GM12801 (cell line): Measurements from ENCODE around the gene EFNA5.

ENCODE experiments used
- TF ChIP-seq, protein P1 (sequence below): IDR thresholded peaks from one replicate; pipeline ENCODE4 v1.5.1; 2011; ENCODE audit warnings: control low read depth; ENCODE audit not compliant: insufficient read length; ENCODE audit errors: extremely low read depth

Gene EFNA5

DNA sequence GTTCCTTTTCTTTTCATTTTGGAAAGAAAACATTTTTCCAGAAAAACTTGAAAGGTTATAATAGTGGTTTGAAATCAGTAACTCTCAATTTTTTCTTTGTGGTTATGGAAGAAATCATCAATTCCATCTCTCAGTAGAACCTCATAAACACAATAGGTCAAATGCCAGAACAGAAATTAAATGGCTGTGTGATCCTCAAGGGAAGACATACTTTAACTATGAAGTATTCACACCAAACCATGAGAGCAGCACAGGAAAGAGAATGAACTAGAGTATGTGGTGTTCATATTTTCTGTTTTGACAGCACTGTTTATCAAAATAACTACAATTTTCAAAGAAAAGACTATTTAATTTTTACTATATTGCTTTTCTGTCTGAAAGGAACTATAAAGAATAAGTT, 29.7 kb upstream of the EFNA5 start:
- TF ChIP-seq, protein P1, sequence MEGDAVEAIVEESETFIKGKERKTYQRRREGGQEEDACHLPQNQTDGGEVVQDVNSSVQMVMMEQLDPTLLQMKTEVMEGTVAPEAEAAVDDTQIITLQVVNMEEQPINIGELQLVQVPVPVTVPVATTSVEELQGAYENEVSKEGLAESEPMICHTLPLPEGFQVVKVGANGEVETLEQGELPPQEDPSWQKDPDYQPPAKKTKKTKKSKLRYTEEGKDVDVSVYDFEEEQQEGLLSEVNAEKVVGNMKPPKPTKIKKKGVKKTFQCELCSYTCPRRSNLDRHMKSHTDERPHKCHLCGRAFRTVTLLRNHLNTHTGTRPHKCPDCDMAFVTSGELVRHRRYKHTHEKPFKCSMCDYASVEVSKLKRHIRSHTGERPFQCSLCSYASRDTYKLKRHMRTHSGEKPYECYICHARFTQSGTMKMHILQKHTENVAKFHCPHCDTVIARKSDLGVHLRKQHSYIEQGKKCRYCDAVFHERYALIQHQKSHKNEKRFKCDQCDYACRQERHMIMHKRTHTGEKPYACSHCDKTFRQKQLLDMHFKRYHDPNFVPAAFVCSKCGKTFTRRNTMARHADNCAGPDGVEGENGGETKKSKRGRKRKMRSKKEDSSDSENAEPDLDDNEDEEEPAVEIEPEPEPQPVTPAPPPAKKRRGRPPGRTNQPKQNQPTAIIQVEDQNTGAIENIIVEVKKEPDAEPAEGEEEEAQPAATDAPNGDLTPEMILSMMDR, result no peak

DNA sequence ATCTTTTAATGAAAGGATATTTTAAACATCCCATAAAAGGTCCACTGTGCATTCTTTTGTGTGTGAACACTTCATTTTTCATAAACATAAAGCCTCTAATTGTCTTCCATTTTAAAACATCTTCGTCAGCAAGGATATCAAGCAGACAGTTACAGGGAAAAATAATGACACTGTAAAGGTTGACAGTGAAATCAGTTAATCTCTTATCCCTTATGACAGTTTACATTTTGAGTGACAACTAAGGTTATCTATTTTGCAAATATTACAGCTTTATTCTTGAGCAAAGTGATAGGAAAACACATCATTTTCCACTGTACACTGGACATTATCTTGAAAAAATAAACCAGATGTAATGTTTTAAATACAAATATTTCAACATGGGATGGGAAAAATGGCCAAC, 28.7 kb upstream of the EFNA5 start:
- TF ChIP-seq, protein P1, result no peak

DNA sequence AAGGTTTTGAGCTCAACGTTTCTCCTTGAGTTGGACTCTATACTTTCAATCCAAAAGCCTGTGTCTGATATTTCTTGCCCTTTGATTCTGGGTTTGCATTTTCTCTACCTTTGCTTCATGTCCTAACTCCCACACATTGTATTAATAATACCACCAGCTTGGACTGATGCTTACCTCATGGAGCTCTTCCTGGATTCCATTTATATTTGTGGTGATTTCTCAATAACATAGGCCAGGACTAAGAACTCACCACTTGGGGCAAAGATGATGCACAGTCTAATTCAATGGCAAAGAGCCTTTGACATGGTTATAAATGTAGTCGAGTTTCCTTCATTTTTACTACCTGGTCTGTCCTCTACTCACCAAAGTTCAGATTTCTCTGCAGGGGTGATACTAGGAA, 27.5 kb upstream of the EFNA5 start:
- TF ChIP-seq, protein P1, result no peak

DNA sequence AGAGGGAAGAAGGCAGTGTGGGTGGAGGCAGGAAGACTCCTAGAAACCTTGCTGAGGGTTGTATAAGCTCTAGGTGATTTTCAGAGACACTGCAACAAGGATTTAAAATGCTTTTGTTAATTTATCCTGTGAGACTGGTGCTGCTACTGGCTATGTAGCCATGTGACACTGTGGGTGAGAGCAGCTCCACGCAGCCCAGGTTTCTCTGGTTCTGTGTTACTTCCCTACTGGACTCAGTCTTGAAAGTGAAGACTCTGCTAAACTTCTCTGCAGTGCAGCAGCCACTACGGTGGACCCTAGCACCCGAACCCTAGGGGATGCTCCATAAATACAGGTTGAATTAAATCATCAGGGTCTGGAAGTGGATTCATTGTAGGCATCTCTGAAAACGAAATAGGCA, 25.8 kb upstream of the EFNA5 start:
- TF ChIP-seq, protein P1, result no peak

DNA sequence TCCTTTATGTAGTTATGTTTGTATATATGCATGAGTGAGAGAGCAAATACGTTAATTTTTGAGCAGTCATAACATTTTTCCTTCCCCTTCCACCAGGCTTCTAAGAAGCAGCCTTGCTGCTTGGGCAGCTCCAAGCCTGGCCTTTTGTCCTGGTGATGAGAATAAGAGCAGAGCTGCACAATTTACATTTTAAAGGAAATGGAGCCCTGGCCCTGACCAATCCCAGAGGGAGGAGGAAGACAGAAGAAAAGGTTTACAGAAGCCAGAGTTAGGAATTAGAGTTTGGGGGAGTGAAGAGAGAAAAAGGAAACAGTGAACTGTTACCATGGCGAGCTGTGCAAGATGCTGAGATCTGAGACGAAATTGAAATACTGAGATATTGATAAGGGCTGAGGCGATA, 25.3 kb upstream of the EFNA5 start:
- TF ChIP-seq, protein P1, result no peak

DNA sequence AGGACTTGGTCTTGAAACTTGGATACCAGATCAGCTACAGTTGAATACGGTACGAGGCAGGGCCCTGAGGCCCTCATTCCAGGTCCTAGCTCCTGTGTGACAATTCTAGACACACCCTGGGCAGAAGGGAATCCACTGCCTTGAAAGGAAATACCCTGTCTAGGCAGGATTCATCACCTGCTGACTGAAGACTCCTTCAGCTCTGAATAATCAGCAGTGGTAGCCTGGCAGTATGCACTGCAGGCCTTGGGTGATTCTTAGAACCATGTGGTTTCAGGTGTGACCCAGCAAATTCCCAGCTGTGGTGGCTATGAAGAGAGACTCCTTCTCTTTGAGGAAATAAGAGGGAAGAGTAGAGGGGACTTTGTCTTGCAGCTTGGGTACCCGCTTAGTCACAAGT, 17.2 kb upstream of the EFNA5 start:
- TF ChIP-seq, protein P1, result no peak

DNA sequence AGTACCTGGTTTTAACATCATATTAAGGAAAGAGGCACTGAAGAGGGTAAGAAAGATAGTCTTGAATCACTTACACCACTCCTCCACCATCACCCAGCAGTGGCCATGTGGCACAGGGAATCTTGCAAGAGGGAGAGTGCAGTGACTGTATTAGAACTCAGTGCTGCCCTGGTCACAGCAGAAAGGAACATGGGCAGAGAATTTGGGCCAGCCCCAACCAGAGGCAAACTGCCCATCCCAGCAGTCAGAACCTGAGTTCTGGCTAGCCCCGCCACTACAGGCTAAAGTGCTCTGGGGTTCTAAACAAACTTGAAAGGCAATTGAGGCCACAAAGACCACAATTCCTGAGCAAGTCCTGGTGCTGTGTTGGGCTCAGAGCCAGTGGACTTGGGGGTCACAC, 16.7 kb upstream of the EFNA5 start:
- TF ChIP-seq, protein P1, result no peak

DNA sequence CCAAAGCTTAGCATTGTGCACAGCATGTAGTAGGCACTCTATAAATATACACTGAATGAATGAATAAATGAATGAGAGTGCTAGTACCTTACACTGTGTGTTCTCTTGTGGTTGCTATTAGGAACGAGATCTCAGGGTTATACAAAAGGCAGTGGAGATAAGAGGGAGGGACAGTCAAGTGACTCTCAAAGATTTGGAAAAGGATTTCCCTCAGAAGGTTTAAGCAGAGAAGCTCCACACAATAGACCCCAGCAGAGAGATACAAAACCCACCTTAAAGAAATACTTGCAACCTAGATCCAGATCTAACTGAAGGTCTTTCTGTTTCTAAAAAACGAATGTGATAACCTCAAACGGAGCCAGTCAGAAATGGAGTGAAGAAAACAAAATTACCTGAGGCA, 11.8 kb upstream of the EFNA5 start:
- TF ChIP-seq, protein P1, result no peak
